Left colon (tissue), 2 donors: ENCODE results near the gene RRM1. TPM values are rescaled to one million over a fixed set of nuclear protein-coding genes. Genes with fewer than 3 reads are reported as not detected.
"Not testable (repeated sequence)": the region's sequence is repeated elsewhere in the genome, so short reads cannot be mapped to it uniquely, and the experiment has no call there.

Experiments used
- ATAC-seq: fragments of 200-7000 bp; cut with Tn5 transposase; one replicate; pipeline ENCODE4 v1.9.1; 2020; ENCODE audit warnings: mild to moderate bottlenecking, moderate library complexity
- DNase-seq, 2 donors: peaks; one replicate each; pipeline ENCODE4 v3.0.0-alpha.2; 2020
- intact Hi-C, 2 donors: fragments of 100-400 bp; cut with DNase I in 1 of 2; cut with micrococcal nuclease in 1 of 2; formaldehyde crosslinking; loops; one replicate each; pipeline versions ENCODE4 v1.11.2 to v1.14.0; 2022; cut with DNase I, micrococcal nuclease
- long read RNA-seq: library from polyadenylated mRNA; unstranded; transcript quantifications from one replicate; pipeline ENCODE4 v2.0.0, GENCODE V29; 2021
- total RNA-seq, 2 donors: library from RNA; stranded (reverse); fragmentation: NEBNext Ultra II Directional; extraction: Animal tissue kit (Norgen Biotek cat#: 25700); gene quantifications; one replicate each; pipeline ENCODE4 v1.2.1, GENCODE V29; 2021
- donor health status: DM: no; HTN: no; CAD: no.
- donor health status: DM: yes; HTN: yes; CAD: no.

RRM1 gene
- total RNA-seq: 10 to 100 TPM; 25.2 to 35.7 TPM
- long read RNA-seq, transcript RRM1-201 (19 exons, 3,076 nt): major isoform, 59 of 72 reads
- long read RNA-seq, partial matches to known transcripts: 12 of 72 reads
- long read RNA-seq, other reads (novel, unspliced or antisense): 1 of 72 reads

DNA sequence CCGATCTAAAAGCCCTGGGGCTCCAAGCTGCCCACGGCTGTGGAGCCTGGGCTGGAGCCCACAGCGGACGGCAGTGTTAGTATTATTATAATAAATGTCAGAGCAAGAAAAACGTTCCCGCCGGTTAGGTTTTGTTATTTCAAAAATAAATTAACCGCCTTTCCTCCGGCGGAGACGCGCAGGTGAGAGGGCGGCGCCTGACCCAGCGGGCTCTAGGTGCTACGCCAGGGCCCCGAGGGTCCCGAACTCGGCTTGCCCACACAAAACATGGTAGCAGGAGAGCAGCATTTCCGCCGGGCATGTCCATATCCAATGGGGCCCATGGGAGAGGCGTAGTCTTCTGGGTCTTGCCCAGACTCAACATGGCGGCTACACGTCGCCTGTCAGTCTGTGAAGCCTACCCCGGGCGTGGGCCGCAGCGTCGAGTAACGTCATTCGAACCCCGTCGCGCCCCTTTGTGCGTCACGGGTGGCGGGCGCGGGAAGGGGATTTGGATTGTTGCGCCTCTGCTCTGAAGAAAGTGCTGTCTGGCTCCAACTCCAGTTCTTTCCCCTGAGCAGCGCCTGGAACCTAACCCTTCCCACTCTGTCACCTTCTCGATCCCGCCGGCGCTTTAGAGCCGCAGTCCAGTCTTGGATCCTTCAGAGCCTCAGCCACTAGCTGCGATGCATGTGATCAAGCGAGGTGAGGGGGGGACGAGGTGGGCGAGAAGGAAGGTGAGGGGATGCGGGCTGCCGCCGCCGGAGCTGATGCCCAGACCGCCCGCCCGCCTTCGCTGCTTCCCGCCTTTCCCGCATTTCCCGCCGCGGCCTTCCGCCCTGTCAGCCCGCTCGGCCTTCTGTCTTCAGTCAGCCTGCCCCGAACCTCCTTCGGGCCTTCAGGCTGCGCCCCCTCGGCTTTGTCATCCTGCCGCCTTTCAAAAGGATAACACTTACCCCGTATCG, at the start of gene RRM1:
Gene RRM1, plus strand, starts transcription at position 452 of the 944 bp plus-strand sequence. Its CDS starts 214 bp downstream, at position 666.
- peak; percentile 96 for ATAC-seq
- intact Hi-C loops: no loop called here

DNA sequence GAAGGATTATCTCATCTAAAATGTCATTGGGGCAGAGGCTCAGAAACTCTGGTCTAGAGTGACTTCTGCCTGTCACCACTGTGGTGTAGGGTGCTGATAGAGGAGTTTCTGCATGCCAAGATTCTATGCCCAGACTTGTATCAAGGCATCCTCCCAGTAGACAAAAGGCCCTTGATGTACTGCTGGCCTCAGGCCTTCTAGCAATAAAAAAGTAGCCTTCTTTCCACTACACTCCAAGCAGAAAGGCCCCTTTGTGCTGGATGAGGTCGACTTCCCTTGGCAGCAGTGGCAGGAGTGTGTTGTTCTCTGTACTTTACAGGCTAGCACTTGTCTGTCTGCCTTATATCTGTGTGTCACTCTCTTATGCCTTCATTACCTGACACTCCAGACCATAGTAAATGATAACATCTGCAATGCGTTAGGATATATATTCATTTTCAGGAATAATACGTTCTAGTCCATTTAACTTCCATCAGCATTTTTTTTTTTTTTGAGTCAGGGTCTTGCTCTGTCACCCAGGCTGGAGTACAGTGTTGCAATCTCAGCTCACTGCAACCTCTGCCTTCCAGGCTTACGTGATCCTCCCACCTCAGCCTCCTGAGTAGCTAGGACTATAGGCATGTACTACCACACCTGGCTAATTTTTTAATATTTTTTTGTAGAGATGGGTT, 49.5 kb upstream of the RRM1 start:
- ATAC-seq (peak; percentile 26), DNase-seq (no peak)
- intact Hi-C loops: no loop called here

More for the DNA sequence above, at the start of gene RRM1:
- DNase-seq: peak; percentile 93 to 96

DNA sequence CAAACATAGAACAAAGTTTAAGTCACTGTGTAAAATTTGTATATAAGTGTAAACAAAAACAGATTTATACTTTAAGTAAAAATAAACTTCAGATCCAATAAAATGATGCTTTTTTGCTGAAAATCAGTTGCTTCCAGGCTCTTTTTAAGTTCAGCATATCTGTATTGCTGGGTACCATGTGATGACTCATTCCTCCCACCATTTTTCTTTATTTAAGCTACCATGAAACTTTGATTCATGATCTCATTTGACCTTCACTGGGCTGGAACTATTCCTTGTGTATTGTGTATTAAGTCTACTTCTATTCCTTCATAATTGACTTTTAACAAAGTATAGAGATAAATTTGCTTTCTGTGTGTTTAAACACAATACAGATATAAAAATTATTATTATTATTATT, 46.3 kb upstream of the RRM1 start:
- intact Hi-C loops: no loop called here
- ATAC-seq: no peak
- DNase-seq: no peak

DNA sequence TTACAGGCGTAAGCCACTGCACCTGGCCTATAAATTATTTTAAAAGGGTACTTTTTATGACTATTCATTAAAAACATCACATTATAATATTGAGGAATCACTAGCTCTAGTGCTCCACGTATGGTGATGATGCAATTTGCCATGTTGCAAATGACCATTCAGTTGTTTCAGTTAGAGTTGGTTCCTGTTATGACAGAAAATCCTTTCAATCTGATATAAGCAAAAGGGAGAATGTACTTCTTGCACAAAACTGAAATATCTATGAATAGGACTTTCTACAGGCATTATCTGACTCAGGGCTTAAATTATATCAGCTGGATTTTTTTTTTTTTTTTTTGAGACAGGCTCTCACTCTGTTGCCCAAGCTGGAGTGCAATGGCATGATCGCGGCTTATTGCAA, 45.6 kb upstream of the RRM1 start:
- intact Hi-C loops: no loop called here
- DNase-seq (no peak), ATAC-seq (no peak)

DNA sequence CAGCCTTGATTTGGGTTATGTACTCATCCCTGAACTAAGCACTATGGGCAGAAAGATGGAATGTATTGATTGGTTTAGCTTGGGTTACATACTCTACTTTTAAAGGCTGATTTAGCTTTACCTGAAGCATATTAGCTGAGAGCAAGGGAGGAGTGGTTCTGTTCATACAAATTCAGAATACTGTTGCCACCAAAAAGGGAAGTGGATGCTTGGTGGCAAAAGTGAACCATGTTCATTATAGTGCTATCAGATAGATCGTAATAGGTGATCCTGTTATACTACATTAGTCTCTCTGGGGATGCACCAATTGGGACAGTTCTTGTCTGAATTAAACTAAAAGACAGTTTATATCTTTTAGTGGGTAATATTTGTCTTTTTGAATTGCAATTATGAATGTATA, 44.5 kb upstream of the RRM1 start:
- intact Hi-C loops: no loop called here
- DNase-seq (no peak), ATAC-seq (no peak)

DNA sequence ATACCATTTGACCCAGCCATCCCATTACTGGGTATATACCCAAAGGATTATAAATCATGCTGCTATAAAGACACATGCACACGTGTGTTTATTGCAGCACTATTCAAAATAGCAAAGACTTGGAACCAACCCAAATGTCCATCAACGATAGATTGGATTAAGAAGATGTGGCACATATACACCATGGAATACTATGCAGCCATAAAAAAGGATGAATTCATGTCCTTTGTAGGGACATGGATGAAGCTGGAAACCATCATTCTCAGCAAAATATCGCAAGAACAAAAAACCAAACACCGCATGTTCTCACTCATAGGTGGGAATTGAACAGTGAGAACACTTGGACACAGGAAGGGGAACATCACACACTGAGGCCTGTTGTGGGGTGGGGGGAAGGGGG, 41.4 kb upstream of the RRM1 start:
- ATAC-seq, DNase-seq, intact Hi-C loops: not testable (repeated sequence)

DNA sequence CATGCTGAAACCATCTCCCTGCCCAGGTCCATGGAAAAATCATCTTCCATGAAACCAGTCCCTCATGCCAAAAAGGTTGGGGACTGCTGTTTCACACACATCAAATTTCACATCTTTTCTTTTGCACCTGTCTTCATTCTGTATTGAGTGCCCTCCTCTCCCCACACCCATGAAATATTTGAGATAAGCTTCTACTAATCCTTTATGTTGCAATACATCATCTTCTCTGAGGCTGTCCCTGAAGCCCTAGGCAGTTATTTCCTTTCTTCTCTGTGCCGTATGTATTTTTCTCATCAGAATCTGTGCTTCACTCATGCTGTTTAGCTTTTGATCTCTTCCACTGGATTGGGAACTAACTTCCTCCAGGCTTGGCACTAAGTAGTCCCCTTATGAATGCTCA, 40.0 kb upstream of the RRM1 start:
- no peak for ATAC-seq
- DNase-seq: no peak
- intact Hi-C loops: no loop called here

DNA sequence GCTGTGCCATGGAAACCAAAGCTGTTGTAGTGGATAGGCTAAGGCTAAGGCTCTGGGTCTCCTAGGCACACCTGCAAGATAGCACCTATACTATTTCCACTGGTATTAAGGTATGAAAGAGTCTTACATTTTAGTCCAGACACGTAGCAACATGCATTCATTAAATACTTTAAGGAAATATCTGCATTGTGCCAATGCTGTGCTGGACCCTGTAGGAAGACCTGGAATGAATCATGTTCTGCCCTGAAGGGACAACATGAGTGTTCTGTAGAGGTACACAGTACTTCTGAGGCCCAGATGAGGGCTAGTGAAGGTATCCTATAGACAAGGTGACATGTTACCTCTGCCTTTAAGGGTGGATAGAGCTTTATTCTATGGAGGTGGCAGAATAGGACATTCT, 35.2 kb upstream of the RRM1 start:
- intact Hi-C loops: no loop called here
- ATAC-seq: no peak
- no peak for DNase-seq

DNA sequence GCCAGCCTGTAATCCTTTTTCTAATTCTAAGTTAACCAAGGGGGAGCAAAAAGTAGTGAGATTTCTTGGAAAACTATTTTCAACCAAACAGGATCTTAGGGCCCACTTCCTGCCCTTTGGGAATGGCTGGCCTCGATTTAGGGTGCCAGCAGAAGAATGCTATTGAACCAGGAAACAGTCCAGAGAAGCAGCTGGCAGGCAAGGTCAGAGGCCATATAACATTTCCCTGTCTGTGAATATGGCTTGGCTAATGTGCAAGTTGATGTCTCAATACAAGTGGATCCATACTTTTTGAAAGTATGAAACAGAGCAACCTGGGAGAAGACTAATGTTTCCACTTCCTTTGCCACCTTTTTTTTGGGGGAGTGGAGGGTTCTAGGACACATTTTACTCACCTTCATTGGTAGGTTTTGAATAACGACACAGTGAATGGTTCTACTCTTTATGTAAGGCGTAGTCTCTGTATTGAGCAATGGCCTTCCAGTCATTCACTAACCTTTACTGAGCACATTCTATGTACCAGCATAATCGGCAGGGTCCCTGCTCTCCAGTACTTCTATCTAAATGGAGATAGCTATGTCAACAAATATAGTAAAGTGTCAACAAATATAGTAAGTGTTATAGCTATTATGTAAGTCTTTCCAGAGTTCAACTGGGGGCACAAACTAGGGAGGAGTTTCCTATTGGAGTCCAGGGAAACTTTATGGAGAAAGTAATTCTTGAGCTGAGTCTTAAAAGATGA, 34.2 kb upstream of the RRM1 start:
- intact Hi-C loops: loop anchor here in 1 of 2 donors (10.0 kb wide), 1 partner anchor 206 kb away; the partner anchor contains the start of gene STIM1
- DNase-seq: peak; percentile 30 to 63
- peak; percentile 89 for ATAC-seq

DNA sequence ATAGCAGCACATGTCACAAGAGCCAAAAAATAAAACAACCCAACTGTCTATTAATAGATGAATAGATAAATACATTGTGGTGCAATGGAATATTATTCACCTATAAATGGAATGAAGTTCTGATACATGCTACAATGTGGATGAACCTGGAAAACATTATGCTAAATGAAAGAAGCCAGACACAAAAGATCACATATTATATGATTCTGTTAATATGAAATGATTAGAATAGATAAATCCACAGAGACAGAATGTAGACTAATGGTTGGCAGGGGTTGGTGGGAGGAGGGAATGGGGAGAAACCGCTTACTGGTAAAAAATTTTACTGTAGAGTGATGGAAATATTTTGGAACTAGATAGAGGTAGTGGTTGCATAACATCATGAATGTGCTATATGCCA, 32.9 kb upstream of the RRM1 start:
- DNase-seq (no peak), ATAC-seq (no peak)
- intact Hi-C loops: loop anchor here in 1 of 2 donors (10.0 kb wide), 1 partner anchor 207 kb away; the partner anchor contains the start of gene STIM1

DNA sequence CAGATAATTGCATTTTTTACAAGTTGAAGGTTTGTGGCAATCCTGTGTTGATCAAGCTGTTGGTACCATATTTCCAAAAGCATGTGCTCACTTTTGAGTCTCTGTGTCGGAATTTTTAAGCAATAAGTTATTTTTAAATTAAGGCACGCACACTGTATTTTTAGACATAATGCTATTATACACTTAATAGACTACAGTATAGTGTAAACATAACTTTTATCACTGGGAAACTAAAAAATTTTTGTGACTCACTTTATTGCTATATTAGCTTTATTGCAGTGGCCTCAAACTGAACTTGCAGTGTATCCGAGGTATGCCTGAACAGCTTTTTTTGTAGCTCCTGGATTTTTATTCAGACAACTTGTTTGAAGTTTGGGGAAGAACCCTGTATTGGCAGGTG, 31.3 kb upstream of the RRM1 start:
- intact Hi-C loops: loop anchor here in 1 of 2 donors (10.0 kb wide), 1 partner anchor 209 kb away; the partner anchor contains the start of gene STIM1
- DNase-seq (no peak), ATAC-seq (peak; percentile 17)

DNA sequence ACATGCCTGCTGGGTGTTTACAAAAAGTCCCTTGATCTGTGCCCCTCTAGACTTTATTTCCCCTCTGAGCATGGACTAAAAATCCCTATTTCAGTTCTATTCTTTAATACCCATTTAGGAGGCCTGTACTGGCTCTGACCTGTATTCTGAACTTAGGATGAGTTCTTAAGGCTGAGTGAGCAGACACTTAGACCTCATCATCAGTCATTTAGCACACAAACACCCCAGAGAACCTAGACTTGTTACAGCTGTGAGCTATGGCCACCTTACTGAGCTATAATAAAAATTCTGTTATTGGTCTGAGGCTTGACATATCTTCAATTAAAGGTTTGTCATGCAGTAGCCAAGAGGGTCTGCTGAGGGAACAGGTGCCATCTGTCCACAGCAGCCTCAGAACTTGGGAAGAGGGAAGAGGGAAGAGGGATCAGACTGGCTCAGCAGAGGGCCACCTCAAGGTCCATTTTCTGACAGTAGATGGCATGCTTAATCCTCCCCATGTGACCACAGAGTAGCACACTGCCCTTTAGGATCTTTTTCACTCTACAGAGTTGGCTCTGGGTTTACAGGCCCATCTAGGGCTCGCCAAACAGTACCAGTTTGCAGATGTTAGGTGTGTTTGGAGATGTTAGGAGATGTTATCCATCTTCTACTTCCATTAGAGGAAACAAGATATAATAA, 30.2 kb upstream of the RRM1 start:
- no peak for ATAC-seq
- intact Hi-C loops: loop anchor here in 1 of 2 donors (10.0 kb wide), 1 partner anchor 210 kb away; the partner anchor contains the start of gene STIM1
- no peak for DNase-seq

DNA sequence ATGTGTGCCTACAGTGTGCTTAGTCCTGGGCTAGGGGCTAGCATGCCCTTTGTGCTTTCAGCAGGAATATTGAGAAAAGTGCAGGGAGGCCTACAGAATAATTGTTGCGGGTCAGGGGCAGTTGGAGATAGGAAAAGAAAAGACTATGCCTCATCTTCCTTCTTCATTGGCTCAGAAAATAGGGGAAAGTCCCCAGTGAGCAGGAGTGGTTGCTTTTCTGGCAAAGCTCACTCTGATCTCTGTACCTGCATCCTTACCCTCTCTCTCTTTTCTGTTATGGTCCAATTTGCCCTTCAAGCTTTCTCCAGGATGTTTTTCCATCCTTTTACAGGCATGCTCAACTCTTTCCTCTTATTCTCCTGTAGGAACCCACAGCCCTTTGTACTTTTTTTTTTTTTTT, 29.5 kb upstream of the RRM1 start:
- intact Hi-C loops: loop anchor here in 1 of 2 donors (10.0 kb wide), 1 partner anchor 210 kb away; the partner anchor contains the start of gene STIM1
- DNase-seq: no peak
- no peak for ATAC-seq

DNA sequence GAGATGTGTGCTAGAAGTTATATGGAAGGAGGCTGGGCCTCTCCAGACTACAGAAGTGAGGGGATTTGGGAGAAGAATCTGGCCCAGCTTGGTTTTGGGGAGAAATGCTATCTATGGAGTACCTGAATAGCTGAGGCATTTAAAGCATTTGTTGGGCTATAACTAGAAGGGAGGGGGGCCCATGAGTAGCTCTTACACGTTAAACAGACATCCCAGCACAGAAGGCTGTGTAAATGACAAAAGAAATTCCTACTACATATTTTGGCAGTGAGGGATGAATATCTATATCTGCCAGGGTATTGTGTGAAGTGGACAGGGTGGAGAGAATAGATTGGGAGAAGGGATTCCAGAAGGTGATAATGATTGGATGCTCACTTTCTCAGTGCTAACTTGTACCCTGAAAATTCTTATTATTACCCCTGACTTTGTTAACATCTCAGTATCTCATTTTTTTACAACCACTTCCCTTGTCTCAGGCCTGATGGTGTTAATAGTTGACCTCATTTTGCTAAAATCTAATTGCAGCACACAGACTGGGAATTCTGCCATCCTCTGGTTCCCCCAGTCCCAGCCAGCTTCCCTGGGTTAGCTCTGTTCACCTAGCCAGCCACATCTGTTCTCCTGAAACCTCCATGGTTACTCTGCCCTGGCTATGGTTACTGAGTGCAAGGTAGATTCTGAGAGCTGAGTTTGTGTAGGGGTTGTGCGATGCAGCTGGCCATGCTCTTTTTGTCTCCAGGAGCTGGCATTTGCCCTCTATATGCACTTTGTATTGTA, 28.8 kb upstream of the RRM1 start:
- intact Hi-C loops: loop anchor here in 1 of 2 donors (10.0 kb wide), 1 partner anchor 211 kb away; the partner anchor contains the start of gene STIM1
- no peak for ATAC-seq
- no peak for DNase-seq

DNA sequence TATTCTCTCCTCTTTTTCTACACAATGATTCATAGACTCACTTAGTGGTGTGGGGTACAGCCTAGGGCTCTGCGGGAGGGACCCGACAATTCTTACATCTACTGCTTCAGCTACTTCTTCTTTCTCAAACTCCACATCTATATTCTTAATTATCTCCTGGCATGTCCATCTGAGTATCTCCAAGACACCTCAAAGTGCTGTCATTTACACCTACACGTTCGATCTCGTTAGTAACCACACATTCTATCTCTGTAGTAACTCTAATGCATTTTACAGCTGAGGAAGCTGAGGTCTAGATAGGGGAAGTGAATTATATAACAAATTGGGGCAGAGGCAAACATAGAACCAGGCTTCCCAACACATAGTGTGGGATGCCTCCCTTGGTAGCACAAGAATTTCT, 27.7 kb upstream of the RRM1 start:
- no peak for ATAC-seq
- intact Hi-C loops: loop anchor here in 1 of 2 donors (10.0 kb wide), 1 partner anchor 212 kb away; the partner anchor contains the start of gene STIM1
- no peak for DNase-seq

DNA sequence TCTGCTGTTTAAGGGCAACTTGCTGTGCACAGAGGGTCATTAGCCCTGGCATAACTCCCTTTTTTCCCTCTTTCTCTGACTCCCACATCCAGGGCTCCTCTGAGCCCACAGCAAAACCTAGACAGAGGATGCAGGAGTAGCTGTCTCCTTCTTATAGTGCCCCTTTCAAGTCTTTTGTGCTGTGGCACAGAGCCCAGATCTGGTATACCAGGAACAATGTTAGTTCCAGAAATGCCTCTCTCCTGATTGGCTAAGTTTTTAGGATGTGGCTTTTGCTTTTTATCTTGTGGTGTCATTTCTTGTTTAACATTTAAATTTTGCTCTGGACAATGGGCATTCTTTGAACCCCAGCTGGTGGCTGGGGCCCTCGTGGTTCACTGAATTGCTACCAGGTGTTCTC, 25.6 kb upstream of the RRM1 start:
- intact Hi-C loops: loop anchor here in 1 of 2 donors (10.0 kb wide), 1 partner anchor 214 kb away; the partner anchor contains the start of gene STIM1
- no peak for DNase-seq
- no peak for ATAC-seq

DNA sequence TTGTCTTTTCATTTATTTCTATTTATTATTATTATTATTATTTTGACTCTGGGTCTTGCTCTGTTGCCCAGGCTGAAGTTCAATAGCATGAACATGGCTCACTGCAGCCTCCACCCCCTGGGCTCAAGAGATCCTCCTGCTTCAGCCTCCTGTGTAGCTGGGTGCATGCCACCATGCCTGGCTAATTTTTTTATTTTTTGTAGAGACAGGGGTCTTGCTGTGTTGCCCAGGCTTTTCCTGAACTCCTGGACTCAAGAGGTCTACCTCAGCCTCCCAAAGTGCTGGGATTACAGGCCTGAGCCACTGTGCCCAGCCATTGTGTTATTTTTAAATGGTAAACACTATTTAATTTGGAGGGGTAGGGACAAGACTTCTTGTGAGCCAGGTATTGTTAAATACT, 23.3 kb upstream of the RRM1 start:
- intact Hi-C loops: no loop called here
- no peak for DNase-seq
- ATAC-seq: no peak
